HepG2 (cell line): Measurements from ENCODE around the gene SPAG5. TPM values are rescaled to one million over a fixed set of nuclear protein-coding genes. Genes with fewer than 3 reads are reported as not detected.

ENCODE experiments used
- AKAP8 ChIP-seq: sonication (generic); formaldehyde crosslinking; IDR thresholded peaks from 2 replicates; pipeline ENCODE4 v1.5.1; 2020; ENCODE audit warnings: mild to moderate bottlenecking, missing genetic modification reagents
- BCL6 ChIP-seq: IDR thresholded peaks from 2 replicates; pipeline ENCODE4 v1.6.1; 2016; ENCODE audit warnings: missing genetic modification reagents, missing compliant biosample characterization
- CREBL2 ChIP-seq: sonication (generic); formaldehyde crosslinking; IDR thresholded peaks from 2 replicates; pipeline ENCODE4 v1.8.1; 2023; ENCODE audit warnings: missing genetic modification reagents, mild to moderate bottlenecking, borderline replicate concordance
- CTCF ChIP-seq: sonication (generic); formaldehyde crosslinking; IDR thresholded peaks from 2 replicates; pipeline ENCODE4 v1.5.0; 2020; ENCODE audit warnings: mild to moderate bottlenecking, missing genetic modification reagents, moderate library complexity
- MAX ChIP-seq: IDR thresholded peaks from 2 replicates; pipeline ENCODE4 v1.6.1; 2012; ENCODE audit warnings: inconsistent platforms
- MTERF4 ChIP-seq: sonication (generic); formaldehyde crosslinking; IDR thresholded peaks from 2 replicates; pipeline ENCODE4 v1.8.0; 2023; ENCODE audit warnings: mild to moderate bottlenecking, missing genetic modification reagents
- MXI1 ChIP-seq: IDR thresholded peaks from 3 replicates; pipeline ENCODE4 v1.6.1; 2012; ENCODE audit warnings: low read depth, low read length, inconsistent platforms, borderline replicate concordance
- NFYB ChIP-seq: sonication (generic); formaldehyde crosslinking; IDR thresholded peaks from 2 replicates; pipeline ENCODE4 v1.4.0; 2020; ENCODE audit warnings: missing genetic modification reagents
- POLR2A ChIP-seq, 2 experiments: IDR thresholded peaks; 2 replicates each; pipeline ENCODE4 v1.6.1; 2011; ENCODE audit warnings: low read depth in 2 of 2, low read length in 2 of 2, mild to moderate bottlenecking in 1 of 2, moderate library complexity in 1 of 2; ENCODE audit not compliant: insufficient read depth in 1 of 2
- ZBTB33 ChIP-seq: sonication (generic); formaldehyde crosslinking; IDR thresholded peaks from 2 replicates; pipeline ENCODE4 v1.4.0; 2020; ENCODE audit warnings: missing genetic modification reagents
- ZFP1 ChIP-seq: IDR thresholded peaks from 2 replicates; pipeline ENCODE4 v1.6.1; 2016
- ZNF280B ChIP-seq: sonication (generic); formaldehyde crosslinking; IDR thresholded peaks from 2 replicates; pipeline ENCODE4 v1.5.0; 2020; ENCODE audit warnings: missing genetic modification reagents, mild to moderate bottlenecking, borderline replicate concordance
- ZNF282 ChIP-seq: fragments of 450-650 bp; IDR thresholded peaks from 2 replicates; pipeline ENCODE4 v1.6.1; 2018; ENCODE audit not compliant: partially characterized antibody
- ZNF607 ChIP-seq: sonication (generic); formaldehyde crosslinking; IDR thresholded peaks from 2 replicates; pipeline ENCODE4 v1.5.1; 2020; ENCODE audit warnings: missing genetic modification reagents, mild to moderate bottlenecking, borderline replicate concordance
- ZNF691 ChIP-seq: sonication (generic); formaldehyde crosslinking; IDR thresholded peaks from 2 replicates; pipeline ENCODE4 v1.4.0; 2020; ENCODE audit warnings: missing genetic modification reagents, low read depth, mild to moderate bottlenecking, borderline replicate concordance
- ZSCAN21 ChIP-seq: sonication (generic); formaldehyde crosslinking; IDR thresholded peaks from 2 replicates; pipeline ENCODE4 v1.8.0; 2022; ENCODE audit warnings: mild to moderate bottlenecking, missing genetic modification reagents, moderate library complexity, borderline replicate concordance
- polyA plus RNA-seq, 8 experiments: library from polyadenylated mRNA; depleted of rRNA in 3 of 8; stranded (reverse) in 7 of 8; unstranded in 1 of 8; fragments of >200 nt; fragmentation: Illumina TruSeq in 4 of 8; extraction: Trizol in 4 of 8; gene quantifications; 2 replicates each; pipeline versions ENCODE4 v1.2.1 to v1.2.3, GENCODE V29; 2011 to 2016; ENCODE audit warnings: low read depth in 4 of 8, missing spikeins in 1 of 8, mixed read lengths in 1 of 8; ENCODE audit not compliant: insufficient read depth in 1 of 8
- total RNA-seq, 5 experiments: library from RNA; depleted of rRNA; stranded (reverse); fragments of >200 nt; fragmentation: Illumina TruSeq; extraction: Trizol; gene quantifications; 2 replicates each; pipeline ENCODE4 v1.2.3, GENCODE V29; 2016; ENCODE audit warnings: low read depth in 1 of 5
- TF ChIP-seq, protein P1 (sequence below): sonication (generic); formaldehyde crosslinking; IDR thresholded peaks from 2 replicates; pipeline ENCODE4 v1.4.0; 2020; ENCODE audit warnings: mild to moderate bottlenecking, missing genetic modification reagents
- TF ChIP-seq, protein P2 (sequence below): sonication (generic); formaldehyde crosslinking; IDR thresholded peaks from 2 replicates; pipeline ENCODE4 v1.4.0; 2020; ENCODE audit warnings: mild to moderate bottlenecking, missing genetic modification reagents
- TF ChIP-seq, protein P3 (sequence below): sonication (generic); formaldehyde crosslinking; IDR thresholded peaks from 2 replicates; pipeline ENCODE4 v1.8.1; 2023; ENCODE audit warnings: mild to moderate bottlenecking, missing genetic modification reagents

Gene SPAG5
- total and polyA plus RNA-seq, 2 of the 13 experiments (the other 11 are each of a cell fraction or from before 2014, with no cell fraction given): 41.4 to 98.0 TPM

DNA sequence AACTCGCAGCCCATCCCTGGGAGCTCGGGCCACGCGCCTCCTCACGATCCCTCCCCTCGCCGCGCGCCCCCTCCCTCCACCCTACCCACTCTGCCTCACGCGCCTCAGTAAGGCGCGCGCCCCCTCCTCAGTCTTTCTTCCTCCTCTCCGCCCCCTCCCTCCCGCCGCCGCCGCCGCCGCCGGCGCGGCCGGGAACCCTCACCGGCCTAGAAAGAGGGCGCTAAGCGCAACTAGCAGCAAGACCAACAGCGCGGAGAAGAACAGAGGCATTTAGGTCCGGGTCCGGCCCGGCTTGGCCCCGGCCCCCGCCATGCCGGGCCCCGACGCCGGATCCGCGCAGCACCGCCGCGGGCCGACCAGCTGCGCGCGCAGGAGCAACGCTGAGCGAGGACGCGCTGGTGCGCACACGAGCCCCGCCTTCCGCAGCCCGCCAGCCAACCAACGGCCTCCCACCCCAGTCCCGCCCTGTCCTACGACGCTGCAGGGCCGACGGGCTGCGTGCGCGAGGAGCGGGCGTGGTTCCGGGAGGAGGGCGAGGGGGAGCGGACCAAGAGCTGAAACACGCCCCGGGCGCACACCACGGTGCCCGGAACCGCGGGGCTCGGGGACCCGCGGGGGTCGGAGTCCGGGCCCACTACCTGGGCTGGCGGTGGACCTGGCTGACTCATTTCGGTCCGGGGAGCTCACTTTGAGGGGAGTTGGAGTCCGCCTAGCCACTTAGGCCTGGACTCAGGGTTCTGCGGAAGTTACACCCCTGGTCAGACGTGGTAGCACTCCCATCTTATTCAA lies 46.2 kb upstream of the SPAG5 start, which contains the start of gene BLTP2 (continued):
- no peak for TF ChIP-seq ZNF280B
- TF ChIP-seq, protein P1, sequence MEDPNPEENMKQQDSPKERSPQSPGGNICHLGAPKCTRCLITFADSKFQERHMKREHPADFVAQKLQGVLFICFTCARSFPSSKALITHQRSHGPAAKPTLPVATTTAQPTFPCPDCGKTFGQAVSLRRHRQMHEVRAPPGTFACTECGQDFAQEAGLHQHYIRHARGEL (CRISPR knock-in tag): no peak
- TF ChIP-seq POLR2A (IDR thresholded peaks at IDR 0.05; ENCODE audit: insufficient read depth in 1 of 2, low read depth in 2 of 2, low read length in 2 of 2): peak; percentile 61 to 87
- peak; percentile 94; the same call in 2 of the 3 replicates for TF ChIP-seq MXI1
- peak; percentile 80; the same call in 1 of the 2 replicates for TF ChIP-seq MAX
- no peak for TF ChIP-seq AKAP8 (CRISPR knock-in tag)
- TF ChIP-seq ZNF607 (CRISPR knock-in tag): no peak
- no peak for TF ChIP-seq BCL6 (CRISPR knock-in tag)
- no peak for TF ChIP-seq ZFP1 (CRISPR knock-in tag)
- TF ChIP-seq ZBTB33 (CRISPR knock-in tag): no peak
- TF ChIP-seq, protein P2, sequence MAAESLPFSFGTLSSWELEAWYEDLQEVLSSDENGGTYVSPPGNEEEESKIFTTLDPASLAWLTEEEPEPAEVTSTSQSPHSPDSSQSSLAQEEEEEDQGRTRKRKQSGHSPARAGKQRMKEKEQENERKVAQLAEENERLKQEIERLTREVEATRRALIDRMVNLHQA (CRISPR knock-in tag): no peak
- no peak for TF ChIP-seq ZNF282
- peak; percentile 83 for TF ChIP-seq NFYB (CRISPR knock-in tag)
- TF ChIP-seq ZNF691 (CRISPR knock-in tag): peak; percentile 65; the same call in 1 of the 2 replicates
- peak; percentile 23; the same call in 1 of the 2 replicates for TF ChIP-seq CTCF (CRISPR knock-in tag)
- 0 out of 2 replicates have a peak, but pooled peaks have one; percentile 82 for TF ChIP-seq MTERF4 (CRISPR knock-in tag)
- TF ChIP-seq CREBL2 (CRISPR knock-in tag): no peak; the same call in 1 of the 2 replicates
- peak; percentile 85 for TF ChIP-seq ZSCAN21 (CRISPR knock-in tag)
- TF ChIP-seq, protein P3, sequence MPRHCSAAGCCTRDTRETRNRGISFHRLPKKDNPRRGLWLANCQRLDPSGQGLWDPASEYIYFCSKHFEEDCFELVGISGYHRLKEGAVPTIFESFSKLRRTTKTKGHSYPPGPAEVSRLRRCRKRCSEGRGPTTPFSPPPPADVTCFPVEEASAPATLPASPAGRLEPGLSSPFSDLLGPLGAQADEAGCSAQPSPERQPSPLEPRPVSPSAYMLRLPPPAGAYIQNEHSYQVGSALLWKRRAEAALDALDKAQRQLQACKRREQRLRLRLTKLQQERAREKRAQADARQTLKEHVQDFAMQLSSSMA (CRISPR knock-in tag): no peak
